HG03378 (cell line): ENCODE measurements around the gene DDAH1.
"Not testable (repeated sequence)": the region's sequence is repeated elsewhere in the genome, so short reads cannot be mapped to it uniquely, and the experiment has no call there.

Source experiments
- ATAC-seq: cut with Tn5 transposase; IDR thresholded peaks from one replicate; pipeline ENCODE4 v1.9.1; 2021; ENCODE audit warnings: mild to moderate bottlenecking, moderate library complexity; ENCODE audit not compliant: unreplicated experiment

DDAH1 gene

DNA sequence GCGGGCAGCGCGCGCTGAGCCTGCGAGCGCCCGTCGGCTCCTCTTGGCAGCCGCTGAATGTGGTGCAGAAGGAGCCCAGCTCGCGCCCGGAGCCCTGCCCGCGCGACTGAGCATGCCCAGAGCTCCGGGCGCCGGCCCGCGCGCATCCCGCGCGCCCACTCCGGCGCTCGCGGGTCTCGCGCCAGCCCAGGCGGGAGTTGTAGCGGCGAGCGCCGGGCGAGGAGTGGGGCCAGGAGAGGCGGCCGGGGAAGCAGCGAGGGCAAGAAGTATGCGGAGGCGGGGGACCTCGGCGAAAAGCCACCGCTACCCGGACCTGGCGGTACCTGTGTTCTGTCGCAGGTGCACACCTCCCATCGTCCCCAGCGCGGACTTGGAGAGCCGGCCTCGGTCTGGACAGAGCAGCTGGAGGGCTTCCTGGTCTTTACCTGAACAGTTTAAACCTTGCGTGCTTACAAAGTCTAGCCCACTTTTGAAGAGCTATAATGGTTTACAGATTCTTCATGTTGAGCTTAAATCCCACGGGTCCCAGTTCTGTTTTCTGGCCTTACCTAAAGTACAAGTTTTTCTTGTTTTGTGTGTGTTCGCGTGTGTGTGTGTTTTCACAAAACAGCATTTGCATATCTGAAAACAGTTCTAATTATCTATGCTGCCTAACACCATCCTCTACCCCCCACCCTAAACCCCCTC lies at the start of gene DDAH1:
Gene DDAH1 (minus strand): TSS at position 61 of the 687 bp plus-strand sequence. CDS start 114 bp downstream, outside the sequence.
- ATAC-seq, result no peak

DNA sequence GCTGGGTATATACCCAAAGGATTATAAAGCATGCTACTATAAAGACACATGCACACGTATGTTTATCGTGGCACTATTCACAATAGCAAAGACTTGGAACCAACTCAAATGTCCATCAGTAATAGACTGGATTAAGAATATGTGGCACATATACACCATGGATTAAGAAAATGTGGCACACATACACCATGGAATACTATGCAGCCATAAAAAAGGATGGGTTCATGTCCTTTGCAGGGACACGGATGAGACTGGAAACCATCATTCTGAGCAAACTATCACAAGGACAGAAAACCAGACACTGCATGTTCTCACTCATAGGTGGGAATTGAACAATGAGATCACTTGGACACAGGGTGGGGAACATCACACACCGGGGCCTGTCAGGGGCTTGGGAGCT lies 49.0 kb upstream of the DDAH1 start:
- ATAC-seq, result not testable (repeated sequence)

DNA sequence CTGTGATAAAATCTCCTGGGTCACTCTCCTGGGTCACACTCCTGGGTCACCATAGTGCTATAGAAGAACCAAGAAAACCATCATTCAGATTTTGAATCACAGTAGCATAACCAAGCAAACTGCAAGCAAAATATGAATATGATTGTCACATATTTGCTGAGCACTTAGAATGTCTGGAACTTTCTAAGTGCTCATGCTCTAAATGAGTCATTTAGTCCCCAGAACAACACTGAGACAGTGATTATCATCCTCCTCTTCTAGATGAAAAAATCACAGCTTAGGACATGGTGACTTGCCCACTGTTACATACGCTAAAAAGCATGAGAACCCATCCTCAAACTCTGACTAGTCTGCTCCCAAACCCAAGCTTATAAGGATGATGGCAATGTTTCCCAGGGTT lies 39.5 kb upstream of the DDAH1 start:
- no peak for ATAC-seq

DNA sequence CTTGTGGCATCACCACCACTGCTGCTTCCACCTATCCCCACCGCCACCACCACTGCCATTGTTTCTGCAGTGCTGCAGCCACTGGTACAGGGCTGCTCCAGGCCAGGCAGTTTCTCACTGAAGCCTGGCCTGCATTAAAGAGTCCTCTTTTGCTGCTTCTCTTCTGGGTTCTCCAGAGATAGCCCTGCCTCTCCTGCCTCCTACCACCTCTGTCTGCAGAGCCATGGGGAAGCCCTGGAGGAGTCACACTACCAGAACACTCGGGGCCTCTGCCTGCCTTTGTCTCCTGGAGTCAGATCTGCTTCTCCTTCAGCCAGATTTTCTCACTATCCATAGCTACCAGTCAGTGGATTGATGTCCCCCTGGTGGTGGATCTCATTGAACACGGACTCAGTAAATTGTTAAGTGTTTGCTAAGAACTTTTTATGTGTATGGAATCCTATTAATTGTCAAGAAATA lies 37.7 kb upstream of the DDAH1 start:
- no peak for ATAC-seq

DNA sequence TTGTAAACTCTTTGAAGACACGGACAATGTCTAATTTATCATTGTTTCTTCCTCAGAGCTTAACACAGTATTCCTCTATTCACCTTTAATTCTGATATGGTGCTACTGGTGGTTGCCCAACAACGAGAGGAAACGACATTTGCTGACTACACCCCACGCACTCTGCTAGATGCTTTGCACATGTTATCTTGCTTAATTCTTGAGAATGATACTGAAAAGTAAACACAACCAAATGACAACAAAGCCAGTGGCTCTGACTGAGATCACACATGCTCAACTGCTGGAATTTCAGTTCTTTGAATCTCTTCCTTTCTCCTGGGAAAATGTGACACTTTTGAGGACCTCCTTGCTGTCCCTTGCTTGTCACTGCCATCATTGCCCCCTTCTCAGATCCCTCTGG lies 37.2 kb upstream of the DDAH1 start:
- ATAC-seq, result no peak

DNA sequence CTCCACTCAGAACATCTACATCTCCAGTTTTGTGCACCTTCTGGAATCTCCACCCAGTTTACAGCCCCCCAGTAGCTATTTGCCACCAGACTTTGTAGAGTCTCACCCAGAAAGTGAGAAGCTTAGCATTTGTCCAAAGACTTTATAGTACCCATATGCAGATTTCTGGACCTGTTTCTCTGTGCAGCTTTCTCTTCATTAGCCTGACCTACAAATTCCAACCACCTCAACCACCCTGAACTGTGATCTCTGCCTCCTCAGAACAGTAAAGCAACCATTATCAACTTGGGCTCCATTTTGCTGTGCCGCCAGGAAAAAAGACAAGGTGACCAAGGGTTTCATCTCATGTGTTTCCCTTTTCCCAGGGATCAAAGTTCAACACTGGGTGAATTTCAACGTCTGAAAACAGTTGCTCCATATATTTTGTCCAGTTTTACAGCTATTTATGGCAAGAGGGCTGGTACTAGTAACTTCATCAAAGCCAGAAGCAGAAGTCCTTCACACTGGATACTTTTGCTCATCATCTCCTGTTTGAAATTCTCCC lies 36.5 kb upstream of the DDAH1 start:
- ATAC-seq, result no peak

DNA sequence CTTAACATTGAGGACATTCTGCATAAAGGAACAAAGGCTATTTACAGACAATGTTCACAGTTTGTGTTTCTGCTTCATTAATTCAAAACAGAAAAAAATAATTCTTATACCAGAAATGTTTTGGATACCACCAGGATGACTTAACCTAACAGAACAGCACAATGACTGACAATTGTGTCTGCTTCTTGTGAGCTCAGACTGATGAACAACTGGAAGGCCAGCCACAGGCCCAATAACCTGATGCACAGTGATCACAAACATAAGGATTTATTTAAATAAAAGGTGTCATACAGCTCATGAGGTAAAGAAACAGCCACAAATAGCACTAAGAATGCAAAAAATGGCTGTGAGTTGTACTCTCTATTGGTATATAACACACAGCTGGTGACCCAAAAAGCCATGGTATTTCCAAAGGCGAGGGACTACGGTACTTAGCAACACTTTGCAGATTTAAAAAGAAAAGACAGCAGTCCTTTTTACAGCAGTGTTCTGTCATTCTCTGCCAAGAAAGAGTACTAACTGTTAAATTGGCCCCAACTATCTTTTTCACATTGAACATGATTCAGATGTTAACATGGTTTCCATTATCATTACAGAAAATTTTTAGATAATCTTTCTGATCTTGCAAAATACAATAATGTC lies 32.1 kb upstream of the DDAH1 start:
- ATAC-seq, result no peak

DNA sequence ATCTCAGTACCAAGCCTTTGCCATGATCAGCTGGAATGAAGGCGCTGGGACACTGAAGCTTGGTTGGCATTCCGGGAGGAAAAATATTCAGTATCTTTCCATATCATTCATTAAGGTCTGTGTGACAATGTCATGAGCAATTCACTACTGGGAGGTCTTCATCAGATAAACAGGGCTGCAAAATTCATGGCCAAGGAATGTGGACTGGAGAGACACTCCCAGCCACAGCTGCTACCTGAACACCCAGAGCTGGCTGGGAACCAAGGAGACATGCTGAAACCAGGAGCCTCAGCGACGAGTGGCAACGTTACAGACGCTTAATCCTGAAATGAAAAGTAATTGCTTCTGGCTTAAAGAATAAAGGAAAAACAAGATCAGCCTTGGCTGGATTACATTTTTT lies 30.6 kb upstream of the DDAH1 start:
- ATAC-seq, result no peak

DNA sequence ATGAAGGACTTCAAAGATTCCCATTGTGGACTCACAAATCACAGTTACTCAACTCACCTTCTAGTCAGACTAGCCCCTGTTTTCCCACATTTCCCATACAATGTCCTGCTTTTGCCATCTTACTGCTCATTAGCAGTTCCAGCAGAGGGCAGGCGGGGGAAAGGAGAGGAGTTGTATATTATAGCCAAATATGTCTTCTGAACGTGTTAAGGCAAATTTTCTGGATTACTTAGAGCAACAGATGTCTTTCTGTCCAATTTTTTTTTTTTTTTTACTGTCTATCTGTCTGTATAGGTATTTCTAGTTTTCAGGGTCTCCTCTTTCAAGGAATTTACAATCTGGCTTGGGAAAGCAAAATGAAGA lies 29.9 kb upstream of the DDAH1 start:
- no peak for ATAC-seq

DNA sequence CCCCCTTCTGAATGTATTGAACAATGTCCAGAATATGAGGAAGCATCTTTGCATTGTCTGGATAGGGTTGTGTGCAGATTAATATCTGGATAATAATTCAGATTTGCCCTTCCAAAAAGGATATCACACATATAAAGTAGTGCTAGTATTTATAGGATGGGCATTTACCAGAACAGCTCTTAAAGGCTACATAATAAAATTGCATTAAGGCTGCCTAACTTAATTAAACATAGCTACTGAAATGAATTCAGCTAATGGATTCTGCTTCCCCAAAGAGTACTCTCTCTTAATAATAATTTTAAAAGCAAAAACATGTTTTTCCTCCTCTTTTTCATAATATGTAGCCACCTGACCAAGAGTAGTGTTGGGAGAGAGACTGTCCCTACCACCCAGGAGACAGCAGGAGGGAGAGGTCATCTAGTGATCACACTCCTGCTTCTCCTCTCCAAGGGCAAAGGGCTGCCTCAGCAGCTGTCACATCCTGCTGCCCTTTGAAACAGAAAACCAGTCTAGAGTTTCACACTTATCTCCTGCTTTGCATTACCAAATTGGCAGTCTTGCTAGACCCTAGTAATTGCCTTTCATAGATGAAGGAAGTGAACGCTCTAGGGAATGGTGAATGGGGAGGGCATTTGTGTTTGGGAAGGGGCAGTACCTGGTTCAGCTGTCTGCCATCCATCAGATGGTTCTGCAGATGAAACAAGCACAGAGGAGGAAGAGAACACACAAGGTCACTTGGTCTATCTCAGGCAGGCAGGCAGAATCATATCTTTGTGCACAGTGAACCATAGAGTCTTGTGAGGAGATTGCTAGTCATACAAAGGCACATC lies 29.3 kb upstream of the DDAH1 start:
- ATAC-seq, result no peak

DNA sequence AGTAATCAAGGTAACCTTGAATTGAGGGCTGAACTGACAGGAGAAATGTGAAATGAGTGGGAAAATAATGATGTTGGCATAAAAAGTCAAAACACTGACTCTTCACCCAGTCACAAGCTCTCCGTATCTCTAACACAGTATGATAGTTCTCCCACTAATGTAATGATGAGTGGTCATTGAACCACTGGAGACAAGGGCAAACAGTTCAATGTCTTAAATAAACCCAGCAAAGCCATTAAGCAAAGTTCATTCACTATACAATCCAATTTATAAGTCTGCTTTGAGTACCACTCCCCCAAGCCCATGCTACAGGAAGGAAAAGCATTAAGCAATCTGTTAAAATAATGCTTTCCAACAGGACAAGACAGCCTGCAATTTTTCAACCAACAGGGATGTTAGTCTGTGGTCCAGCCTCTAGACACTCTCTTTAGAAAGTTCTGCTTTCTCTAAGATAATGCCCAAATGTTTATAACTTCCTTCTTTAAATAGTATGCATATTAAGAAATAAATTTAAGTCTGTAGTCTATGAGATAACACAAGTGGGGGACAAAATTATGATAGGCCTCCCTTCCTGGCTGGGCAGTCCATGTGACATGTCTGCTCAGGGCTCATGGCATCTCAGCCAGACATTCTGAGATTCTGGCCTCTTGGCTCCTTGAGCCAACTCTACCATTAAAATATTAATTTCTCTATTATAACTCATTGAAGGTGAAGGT lies 25.5 kb upstream of the DDAH1 start:
- no peak for ATAC-seq

DNA sequence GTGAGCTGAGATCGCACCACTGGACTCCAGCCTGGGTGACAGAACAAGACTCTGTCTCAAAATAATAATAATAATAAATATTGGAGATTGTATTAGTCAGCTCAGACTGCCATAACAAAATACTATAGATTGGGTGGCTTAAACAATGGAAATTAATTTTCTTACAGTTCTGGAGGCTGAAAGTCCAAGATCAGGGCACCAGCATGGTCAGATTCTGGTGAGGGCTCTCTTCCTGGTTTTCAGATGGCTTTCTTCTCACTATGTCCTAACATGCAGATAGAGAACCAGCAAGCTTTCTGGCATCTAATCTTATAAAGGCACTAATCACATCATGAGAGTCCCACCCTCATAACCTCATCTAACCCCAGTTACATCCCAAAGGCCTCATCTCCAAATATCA lies 23.2 kb upstream of the DDAH1 start:
- no peak for ATAC-seq

DNA sequence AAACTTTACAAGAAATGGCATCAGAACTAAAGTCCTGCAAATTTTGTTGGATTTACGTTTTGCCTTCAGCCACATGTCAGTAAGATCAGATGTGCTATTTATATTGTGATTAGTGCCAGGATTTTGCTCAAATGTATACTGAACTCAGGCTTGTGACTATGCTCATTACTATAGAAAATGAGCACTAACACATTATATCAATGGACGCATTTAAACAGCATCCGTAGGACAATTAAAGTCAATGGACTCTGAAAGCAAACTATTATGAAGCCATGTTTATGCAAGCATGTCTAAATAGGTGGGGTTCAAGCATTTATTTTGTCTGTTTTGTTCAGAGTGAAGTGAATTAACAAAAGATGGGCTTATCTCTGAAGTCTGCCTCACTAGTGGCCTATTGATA lies 20.6 kb upstream of the DDAH1 start:
- ATAC-seq, result no peak

DNA sequence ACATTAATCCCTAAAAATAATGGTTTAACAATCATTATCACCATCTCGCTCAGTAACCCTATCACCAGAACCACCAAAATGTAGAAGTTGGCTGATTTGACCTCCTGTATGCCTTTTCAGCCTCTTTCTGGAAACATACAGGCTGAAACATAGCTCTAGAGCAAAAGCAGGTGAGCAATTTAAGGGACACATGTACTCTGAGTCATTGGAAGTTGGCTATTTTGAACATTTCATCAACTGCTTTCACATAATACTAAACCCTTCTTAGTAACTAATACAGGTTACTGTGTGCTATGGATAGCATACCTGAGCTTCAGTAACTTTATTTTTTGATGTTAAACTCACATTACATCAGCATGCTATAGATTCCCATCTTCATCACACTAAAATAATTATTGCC lies 19.8 kb upstream of the DDAH1 start:
- ATAC-seq, result no peak

DNA sequence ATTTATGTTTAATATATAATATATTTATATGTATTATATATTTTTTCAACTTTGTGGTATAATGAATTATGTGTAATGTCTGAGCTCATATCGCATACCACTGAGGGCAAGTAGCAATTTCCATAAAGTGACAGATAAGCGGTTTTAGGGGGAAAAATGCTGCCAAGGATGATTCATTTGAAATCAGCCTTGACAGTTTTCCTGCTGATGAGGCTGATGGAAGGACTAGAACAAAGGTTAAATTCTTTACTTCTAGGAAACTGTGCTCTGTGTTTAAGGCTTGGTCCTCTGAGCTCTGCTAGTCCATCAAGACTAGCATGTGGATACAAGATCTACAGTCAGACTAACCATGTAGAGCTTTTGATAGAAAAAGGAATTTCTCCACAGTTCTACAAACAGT lies 19.3 kb upstream of the DDAH1 start:
- ATAC-seq, result no peak

DNA sequence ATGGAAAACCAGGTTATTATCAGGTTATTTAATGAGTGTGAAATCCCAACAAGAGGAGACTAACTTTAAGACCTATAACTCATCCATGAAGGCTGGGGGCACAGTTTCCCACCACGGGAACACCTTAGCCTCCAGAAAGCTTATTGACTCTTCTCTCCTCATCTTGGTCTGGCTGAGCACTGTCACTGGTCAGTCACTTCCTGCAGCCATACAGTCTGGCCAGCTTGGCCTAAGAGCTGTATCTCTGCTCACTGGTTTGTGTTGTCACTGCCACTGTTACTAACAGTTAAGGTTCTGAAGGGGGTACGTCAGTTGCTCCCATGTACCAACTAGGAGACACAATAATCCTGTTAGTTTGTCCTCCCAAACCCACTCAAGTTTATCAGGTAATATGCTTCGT lies 16.7 kb upstream of the DDAH1 start:
- ATAC-seq, result no peak

DNA sequence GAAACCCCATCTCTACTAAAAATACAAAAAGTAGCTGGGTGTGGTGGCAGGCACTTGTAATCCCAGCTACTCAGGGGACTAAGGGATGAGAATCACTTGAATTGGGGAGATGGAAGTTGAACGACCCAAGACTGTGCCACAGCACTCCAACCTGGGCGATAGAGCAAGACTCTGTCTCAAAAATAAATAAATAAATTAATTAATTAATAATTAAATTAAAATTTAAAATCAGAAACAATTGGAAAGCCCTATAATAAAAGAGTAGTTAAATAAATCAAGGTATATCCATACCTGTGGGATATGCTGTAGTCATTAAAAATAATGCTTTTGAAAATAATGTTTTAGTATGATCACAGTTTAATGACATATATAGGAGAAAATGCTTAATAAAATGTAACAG lies 15.6 kb upstream of the DDAH1 start:
- no peak for ATAC-seq

DNA sequence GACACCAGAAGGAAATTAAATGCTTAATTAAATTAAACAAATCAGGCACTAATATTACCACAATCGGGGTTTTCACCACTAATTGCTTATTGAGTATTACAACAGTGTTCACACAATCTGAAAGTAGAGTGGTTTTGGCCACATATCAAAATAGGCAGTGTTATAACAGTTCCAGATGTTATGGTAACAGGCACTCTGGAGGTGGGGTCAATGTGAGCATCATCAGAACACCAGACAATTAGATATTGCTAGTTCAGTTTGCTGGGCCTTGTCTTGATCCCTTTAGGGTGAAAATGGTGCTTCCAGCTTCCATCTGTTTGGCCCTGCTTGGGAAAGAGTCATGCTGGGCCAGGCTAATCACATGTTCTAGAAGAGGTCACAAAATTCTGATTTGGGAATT lies 14.5 kb upstream of the DDAH1 start:
- ATAC-seq, result no peak

DNA sequence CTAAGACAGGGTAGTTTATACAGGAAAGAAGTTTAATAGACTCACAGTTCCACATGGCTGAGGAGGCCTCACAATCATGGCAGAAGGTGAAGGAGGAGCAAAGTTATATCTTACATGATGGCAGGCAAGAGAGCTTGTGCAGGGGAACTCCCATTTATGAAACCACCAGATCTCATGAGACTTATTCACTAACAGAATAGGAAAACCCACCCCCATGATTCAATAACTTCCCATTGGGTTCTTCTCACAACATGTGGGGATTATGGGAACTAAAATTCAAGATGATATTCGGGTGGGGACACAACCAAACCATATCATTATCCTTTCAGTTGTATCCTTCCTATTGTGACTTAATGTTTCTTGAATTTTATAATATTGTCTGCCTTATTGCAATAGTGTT lies 13.4 kb upstream of the DDAH1 start:
- ATAC-seq, result no peak

DNA sequence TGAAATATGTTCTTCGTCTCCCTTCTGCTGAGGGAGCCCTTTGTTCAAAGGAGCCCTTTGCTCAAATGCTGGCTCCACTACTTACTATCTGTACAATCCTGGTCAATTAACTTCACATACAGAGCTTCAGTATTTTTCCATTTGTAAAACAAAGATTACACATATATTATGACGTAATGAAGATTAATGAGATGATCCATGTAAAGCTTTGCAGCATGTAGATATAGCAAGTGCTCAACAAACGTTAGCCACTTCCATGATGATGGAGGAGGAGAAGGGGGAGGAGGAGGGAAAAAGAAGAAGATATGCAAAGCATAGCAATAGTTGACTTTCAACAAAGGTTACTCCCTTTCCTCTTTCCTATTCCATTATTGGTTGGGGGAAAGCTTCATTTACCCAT lies 10.1 kb upstream of the DDAH1 start:
- ATAC-seq, result no peak

DNA sequence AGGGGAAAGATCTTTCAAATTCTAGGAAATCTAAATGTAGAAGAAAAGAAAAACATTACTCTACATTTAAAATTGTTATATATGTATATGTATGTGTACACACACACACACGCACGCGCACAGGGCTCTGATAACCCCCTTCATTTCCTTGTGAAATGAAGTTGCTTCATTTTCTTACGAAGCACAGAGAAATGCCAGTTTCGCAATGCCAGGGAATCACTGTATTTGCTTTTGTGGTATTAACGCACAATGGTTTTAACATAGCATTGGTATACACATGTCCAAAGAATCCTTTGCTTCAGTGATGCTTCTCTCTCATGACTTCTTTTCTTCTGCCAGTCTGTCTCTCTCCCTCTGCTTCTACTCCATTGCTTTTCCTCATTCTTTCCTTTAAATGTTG lies 8.4 kb upstream of the DDAH1 start:
- ATAC-seq, result no peak
